HG02678 (cell line): ENCODE measurements around the gene STUB1.
A peak's percentile ranks its signal among the peaks of the same experiment; 100 is the strongest.
"Not testable (repeated sequence)": the region's sequence is repeated elsewhere in the genome, so short reads cannot be mapped to it uniquely, and the experiment has no call there.

Experiments
- ATAC-seq: cut with Tn5 transposase; IDR thresholded peaks from one replicate; pipeline ENCODE4 v1.9.1; 2021; ENCODE audit warnings: mild to moderate bottlenecking, moderate library complexity; ENCODE audit not compliant: unreplicated experiment

Gene STUB1

DNA sequence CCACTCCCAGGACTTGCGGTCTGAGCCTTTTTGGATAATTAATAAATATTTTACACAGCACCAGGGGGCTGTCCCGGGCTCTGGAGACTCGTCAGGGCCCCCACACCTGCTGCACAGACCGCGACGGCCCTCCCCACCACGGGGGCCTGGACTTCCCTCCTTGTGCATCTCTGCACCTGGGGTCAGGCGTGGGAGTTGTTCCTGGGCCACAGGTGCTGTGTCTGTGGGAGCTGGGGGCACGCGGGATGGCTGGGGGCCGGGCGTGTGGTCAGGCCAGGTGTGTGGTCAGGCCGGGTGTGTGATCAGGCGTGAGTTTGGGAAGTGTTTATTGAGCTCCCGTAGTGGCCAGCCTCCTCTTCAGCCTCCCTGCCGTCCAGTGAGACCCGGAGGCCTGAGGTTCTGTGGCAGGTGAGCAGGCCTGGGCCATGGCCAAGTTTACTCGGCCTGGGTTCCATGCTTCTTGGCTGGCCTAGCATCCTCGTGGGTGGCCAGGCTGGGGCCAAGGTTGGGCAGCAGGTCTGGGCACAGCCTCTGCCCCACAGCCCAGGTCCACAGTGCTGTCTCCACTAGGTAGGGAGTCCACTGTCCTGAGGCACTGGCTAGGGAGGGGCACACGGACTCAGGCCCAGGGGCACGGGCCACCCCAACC lies 1.9 kb upstream of the STUB1 start:
- ATAC-seq = no peak

DNA sequence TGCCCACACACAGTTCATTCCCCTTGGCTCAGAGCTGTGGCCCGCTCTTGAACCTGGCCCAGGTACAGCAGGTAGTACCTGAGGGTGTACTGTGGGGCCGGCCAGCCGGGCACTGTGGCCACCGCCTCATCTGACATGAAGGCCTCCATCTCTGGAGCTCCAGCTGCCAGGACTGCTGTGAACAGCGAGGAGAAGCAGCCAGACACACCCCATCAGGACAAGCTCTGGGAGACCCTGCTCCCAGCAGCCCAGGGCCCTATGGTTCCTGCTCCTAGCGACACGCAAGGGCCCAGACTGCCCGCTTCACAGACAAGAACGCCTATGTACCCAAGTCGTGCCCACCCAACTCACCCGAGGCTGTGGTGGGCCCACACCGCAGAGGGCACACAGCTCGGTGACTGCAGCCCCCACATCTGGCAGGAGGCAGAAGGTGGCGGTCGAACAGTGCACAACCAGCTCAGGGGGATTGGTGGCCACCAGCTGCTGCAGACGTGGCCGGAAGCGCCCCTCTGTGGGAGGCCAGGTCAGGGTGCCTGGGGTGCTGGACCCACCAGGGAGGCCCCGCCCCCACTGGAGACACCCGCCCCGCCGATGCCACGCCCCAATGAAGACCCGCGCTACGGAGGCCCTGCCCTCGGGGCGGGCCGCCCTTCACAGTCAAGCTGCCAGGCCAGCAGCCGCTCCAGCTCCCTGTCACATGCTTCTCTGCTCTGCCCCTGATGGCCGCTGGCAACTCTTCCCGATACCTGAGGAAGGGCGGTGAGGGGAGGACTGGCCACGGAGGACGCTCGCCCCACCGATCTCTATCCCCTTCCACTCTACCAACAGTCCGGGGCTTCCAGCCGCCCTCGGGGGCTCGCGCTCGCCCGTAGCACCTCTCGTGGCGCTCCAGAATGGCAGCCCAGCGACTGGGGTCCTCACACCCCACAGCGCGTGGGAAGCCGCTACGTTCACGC lies 1.1 kb upstream of the STUB1 start:
- ATAC-seq = no peak

DNA sequence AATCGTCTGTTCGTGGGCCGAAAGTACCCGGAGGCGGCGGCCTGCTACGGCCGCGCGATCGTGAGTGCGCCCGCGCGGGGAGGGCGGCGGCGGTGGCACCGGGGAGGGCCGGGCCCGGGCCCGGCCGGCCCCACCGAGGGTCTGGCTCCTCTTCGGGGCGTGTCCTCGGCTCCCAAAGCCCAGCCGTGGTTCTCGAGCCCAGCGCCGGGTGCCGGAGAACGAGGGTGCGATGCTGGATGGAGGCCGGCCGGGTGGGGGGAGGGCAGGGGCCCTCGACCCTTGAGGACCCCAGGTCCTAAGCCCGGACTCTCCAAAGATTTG lies 375 bp downstream of the STUB1 start:
- ATAC-seq = peak; percentile 2

DNA sequence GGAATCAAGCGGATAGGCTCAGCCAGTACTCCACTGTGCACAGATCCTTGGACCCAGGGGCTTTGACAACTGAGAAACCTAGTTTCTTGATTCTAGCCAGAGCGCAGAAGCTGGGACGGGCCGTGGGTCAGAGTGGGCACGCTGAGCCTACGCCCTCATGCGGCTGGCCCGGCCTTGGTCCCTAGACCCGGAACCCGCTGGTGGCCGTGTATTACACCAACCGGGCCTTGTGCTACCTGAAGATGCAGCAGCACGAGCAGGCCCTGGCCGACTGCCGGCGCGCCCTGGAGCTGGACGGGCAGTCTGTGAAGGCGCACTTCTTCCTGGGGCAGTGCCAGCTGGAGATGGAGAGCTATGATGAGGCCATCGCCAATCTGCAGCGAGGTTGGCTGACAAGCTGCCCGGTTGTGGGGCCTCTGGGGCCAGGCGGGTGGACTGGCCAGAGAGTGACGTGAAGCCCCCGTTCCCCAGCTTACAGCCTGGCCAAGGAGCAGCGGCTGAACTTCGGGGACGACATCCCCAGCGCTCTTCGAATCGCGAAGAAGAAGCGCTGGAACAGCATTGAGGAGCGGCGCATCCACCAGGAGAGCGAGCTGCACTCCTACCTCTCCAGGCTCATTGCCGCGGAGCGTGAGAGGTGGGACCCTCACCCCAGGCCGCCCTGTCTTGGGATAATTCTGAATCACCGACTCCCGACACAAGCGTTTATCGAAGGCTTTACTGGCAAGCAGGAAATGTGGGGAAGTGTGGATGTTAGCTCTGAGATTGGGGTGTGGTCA lies 946 bp downstream of the STUB1 start:
- ATAC-seq = no peak

DNA sequence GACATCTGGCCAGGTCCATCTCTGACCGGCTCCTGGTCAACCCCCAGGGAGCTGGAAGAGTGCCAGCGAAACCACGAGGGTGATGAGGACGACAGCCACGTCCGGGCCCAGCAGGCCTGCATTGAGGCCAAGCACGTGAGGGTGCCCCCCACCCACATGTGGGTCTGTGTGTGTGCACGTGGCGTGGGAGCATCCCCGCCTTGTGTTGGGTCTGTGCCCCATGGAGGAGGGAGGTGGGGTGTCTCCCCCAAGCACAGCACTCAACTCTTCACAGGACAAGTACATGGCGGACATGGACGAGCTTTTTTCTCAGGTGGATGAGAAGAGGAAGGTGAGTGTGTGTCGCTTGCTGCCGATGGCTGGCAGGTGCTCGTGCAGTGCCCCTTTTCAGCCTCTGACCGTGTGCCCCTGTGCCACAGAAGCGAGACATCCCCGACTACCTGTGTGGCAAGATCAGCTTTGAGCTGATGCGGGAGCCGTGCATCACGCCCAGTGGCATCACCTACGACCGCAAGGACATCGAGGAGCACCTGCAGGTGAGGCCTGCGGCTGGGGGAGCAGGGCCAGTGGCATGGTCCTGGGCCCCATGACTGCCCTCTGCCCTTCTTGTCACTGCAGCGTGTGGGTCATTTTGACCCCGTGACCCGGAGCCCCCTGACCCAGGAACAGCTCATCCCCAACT lies 1.7 kb downstream of the STUB1 start:
- no peak for ATAC-seq

DNA sequence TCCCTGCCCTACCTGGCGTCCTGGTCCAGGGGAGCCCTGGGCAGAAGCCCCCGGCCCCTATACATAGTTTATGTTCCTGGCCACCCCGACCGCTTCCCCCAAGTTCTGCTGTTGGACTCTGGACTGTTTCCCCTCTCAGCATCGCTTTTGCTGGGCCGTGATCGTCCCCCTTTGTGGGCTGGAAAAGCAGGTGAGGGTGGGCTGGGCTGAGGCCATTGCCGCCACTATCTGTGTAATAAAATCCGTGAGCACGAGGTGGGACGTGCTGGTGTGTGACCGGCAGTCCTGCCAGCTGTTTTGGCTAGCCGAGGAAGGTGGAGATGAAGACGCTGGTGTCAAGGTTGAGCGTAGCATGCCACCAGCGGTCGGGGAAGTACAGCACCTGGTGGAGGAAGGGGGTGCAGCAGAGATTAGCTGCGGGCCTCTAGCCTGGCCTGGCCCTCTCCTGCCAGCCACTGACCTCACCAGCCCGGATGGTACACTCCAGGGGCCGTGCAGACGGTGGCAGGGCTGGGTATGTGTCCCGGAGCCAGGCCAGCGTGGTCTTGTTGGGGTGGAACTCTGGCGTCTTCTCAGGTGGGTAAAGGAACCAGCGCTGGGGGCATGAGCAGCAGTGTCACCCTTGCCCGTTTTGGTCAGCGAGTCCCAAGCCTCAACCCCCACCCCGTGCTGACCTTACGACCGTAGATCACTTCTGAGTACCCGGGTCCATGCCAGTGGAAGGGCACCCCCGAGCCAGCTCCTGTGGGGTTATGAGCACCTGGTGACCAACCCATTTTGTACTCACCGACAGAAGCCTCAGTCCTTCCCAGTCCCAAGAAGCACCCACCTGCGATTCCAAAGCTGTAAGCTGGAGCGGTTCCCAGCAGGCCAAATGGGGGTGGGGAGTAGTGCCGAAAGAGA lies 2.5 kb downstream of the STUB1 start:
- no peak for ATAC-seq

DNA sequence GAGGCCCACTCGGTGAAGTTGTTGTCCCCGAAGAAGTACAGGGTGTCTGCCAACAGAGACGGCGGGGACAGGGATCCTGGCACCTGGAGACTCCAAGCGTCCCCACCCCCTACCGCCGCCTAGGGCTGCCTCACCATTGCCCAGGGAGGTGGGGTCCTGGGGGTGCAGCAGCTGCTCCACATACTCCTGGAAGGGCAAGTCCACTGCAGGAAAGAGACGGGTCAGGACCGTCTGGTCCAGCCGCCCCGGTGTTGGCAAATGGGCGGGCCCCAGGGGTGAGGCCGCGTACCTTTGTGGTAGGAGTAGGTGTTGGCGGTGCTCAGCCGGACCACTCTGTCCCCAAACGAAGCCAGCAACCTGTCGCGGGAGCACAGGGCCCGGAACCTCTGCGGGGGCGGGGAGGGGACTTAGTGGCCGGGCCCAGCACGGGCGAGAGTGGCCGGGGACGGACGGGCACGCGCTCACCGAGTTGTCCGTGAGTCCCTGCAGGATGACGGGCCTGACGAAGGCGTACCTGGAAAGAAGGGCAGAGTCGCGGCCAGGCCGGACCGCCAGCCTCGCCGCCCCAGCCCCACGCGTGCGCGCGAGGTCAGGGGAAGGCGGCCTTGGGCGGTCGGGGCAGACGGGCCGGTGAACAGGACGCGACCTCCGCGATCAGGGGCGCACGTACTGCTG lies 3.3 kb downstream of the STUB1 start:
- ATAC-seq = no peak

DNA sequence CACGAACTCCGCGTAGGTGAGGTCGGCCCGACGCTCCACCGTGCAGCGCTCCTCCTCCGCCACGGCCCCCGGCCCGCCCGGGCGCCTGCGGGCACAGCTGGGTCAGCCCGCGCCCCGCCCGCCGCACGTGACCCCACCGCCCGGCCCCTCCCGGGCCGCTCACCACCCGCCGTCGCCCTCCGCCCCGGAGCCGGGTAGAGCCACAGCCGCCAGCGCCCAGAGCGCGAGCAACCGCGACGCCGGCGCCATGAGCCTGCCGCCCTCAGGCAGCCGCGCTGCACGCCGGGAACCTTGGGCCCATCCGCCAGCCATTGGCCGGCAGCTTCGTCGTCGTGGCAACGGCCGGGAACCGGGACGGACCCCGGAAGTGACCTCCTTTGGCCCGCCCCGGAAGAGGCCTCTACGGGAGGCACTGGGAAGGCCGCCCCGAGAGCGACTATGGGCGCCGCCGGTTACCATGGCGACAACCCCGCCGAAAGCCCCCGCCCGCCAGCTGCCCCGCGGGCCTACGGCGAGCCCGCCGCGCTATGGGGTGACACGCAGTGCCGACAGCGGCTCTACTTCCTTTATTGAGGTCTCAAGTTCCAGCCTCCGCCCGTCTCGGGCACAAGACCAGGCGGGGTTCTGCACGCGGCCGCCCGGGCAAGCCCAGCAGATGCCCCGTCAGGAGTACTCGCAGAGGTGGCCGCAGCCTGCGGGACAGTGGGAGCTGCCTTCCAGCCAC lies 4.0 kb downstream of the STUB1 start, which contains the start of gene JMJD8:
TSS of gene JMJD8 (minus strand) at position 264 of the 724 bp plus-strand sequence. CDS start at position 249, 15 bp downstream.
- ATAC-seq = peak; percentile 64

DNA sequence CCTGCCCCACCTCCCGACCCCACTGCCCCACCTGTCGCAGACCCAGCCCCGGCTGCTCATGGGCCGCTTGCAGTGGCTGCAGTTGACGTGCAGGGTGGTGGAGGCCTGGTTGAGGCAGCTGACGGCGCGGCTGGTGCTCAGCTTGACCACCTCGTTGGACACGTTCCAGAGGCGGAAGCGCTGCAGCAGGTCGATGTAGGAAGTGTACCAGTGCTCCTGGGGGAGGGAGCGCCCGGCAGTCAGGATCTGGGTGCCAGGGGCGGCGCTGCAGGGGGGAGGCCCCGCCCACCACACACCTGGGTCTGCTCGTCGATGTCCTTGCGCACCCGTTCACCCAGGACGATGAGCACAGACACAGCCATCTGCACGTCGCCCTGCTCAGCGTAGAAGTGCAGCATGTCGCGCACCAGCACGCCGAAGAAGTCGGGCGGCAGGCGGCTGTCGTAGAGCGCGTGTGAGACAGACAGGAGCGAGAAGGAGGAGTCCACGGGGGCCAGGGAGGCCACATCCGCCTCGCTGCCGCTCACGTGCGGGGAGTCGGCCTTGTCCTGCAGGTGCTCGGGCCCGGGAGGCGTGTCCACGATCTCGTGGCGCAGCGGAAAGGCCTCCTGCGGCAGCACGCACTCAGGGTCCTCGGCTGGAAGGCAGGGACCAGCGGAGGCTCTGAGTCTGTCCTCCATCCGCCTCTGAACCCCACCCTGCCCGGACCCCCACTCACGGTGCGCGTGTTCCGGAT lies 4.9 kb downstream of the STUB1 start:
- ATAC-seq = no peak

DNA sequence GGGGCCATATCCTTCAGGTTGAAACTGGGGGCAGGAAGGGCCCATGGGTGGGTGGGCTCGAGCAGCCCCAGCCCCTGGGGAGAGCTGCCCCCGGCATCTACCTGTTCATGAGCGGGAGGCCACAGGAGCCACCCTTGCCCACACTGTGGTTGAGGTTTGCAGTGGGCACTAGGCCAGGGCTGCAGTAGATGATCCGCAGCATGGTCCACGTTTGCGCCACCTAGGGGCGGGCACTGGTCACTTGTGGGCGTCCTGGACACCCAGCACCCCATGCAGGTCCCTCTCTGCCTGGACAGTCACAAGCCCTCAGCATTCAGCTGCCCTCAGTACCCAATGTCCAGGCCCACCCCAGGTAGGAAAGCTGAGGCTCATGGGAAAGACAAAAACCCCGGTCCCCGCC lies 5.8 kb downstream of the STUB1 start:
- ATAC-seq = no peak

DNA sequence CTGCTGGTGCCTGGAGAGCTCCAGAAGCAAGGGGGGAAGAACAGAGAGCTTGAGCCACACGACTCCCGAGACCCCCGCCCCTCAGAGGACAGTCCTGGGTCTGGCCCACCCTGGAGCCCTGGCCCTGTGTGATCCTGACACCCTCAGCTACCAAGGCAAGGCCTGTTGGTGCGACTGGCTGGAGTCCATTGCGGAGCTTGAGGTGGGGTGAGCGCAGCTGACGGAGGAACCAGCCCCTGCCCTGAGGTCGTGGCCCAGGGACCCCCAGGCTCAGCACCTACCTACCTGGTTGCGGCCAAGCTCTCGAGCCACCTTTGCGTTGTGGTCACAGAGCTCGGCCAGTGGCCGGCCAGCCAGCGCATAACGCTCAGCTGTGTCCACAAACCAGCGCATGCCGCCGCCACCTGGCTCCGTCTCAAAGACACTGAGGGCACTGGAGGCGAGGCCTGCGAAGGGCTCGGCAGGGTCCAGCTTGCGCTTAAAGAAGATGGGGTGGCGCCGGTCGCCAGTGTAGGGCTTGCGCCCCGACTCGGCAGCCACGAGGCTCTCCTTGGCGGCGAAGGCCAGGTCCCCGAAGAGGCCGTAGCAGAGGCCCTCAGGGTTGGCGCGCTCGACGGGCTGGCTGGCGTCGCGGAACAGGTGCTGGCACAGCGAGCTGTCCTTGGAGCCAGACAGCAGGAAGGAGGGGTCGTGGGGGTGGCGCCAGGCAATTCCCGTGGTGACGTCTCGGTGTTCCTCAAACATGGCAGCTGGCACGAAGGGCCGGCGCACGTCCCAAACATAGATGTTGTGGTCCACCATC lies 6.5 kb downstream of the STUB1 start:
- no peak for ATAC-seq

DNA sequence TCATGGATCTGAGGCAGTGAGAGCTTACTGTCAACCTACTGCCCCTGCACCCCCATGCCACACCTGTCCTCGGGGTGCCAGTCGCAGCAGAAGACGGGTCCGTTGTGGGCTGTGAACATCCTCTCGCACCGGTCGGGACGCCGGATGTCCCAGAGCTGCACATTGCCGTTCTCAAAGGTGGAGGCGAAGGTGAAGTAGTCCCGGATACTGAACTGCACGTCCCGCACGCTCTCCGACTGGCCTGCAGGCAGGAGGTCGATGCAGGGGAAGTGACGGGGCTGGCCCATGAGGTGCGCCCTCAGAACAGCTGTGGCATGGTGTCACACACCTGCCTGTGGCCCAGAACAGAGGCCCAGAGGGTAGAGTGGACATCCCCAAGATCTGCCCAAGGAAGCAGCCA lies 7.3 kb downstream of the STUB1 start:
- no peak for ATAC-seq

DNA sequence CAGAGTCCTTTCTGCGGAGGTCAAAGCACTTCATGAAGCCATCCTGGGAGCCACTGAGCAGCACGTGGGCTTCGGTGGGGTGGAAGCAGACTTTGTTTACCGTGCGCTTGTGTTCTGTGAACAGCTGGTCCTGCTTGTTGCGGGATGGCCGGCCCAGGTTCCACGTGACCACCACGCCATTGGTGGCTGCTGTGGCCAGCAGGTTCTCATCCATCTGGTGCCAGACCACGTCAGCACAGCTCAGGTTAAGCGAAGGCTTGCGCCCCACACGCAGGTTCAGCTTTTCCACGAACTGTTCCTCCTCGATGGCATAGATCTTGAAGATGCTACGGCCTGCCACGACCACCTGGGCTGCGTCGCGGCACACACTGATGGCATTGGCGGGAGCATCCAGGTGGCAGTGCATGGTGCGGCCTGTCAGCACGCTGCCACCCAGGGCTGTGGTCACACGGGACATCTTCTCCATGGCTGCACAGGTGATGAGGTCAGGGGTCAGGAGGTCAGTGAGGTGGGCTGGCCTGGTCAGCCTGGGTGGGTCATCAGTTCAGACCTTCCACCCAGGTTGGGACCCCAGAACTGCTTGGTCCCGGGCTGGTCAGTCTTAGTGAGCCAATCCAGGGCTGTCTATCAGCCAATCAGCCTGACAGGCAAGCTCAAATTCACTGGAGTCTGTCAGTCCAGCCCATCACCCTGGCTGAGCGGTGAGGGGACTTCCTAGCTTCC lies 9.1 kb downstream of the STUB1 start:
- ATAC-seq = no peak

DNA sequence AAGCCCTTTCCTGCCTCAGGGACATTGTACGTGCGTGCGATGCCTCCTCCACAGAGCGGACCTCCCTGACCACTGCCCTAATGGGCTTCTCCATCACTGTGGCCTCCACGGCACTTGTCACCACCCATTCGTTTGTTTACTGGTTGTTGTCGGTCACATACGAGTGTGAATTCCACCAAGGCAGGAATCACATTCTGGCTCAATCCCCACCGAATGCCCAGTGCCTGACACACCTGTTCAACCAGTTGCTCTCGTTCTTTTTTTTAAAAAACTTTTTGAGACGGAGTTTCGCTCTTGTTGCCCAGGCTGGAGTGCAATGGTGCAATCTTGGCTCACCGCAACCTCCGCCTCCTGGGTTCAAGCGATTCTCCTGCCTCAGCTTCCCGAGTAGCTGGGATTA lies 11.0 kb downstream of the STUB1 start:
- not testable (repeated sequence) for ATAC-seq

DNA sequence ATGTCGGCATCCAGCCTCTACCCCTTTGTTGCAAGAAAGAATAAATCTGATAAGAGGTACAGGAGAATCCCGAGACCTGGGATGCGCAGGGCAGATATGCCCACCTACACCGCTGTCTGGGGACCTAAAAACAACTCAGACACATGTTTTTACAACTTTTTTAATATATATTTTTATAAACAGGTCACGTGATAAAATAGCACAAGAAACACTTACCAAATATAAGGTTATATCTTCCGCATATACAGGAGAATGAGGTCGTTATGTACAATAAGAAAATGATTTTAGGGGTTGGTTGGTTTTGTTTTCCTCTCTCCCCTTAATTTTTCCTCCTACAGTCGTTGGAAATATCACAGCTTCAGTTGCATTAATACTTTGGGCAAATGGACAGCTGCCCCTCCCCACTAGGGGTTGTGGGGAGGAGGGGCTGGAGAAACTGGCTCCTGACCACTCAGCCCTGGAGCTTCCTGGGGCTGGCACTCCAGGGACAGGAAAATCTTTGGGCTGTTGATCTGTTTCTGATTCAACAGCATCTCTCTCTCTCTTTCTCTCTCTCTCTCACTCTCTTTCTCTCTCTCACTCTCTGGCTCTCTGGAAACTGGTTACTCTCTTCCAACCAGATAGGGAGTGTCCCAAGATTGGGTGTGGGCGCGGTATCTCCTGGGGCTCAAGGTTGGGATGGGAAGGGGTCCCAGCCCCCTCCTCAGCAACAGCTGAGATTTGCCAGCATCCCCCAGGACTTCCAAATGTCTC lies 12.3 kb downstream of the STUB1 start:
- no peak for ATAC-seq

DNA sequence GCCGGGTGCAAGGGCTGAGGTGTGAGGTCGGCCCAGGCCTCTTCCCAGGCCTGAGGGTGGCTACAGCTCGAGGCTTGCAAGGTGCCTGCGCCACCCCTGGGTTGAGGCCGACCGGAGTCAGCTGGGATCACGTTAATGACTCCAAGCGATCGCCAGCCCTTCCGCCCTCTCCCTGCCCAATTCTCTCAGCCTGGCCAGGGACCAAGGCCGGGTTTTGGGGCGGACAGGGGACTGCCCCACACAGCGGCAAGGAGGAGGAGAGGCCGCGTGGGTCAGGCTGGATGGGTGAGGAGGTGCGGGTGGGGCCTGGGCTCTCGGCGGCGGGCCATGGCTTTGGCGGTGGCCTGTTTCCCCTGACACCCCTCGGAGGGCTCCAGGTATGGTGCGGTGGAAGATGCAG lies 13.2 kb downstream of the STUB1 start:
- no peak for ATAC-seq
